GM12864 (cell line): ENCODE data around the gene LDLRAD4.

Experiments
- DNase-seq: peaks from one replicate; pipeline ENCODE4 v3.0.0-alpha.2; 2011; ENCODE audit warnings: low read depth
- H3K4me3 ChIP-seq: 2 replicates; pipeline ENCODE4 v1.5.1; 2011; ENCODE audit warnings: mild to moderate bottlenecking, low read depth, low read length, control low read depth
- CTCF ChIP-seq: IDR thresholded peaks from 2 replicates; pipeline ENCODE4 v1.5.1; 2011; ENCODE audit warnings: low read depth, mild to moderate bottlenecking, moderate library complexity, low read length, control low read depth, inconsistent platforms; ENCODE audit errors: missing control alignments

The LDLRAD4 gene

GRCh38 chr18:13374096-13374467 lies 155.5 kb downstream of the LDLRAD4 start:
- no peak overlapping the region for H3K4me3 ChIP-seq
- no peak for TF ChIP-seq CTCF
- DNase-seq, result no peak

GRCh38 chr18:13374468-13375301 lies 156.1 kb downstream of the LDLRAD4 start:
- no peak for TF ChIP-seq CTCF
- no peak overlapping the region for H3K4me3 ChIP-seq
- DNase-seq, result no peak

- H3K4me3 ChIP-seq, result no peak overlapping the region
- no peak for TF ChIP-seq CTCF
- DNase-seq, result peak; percentile 45
These were observed 157.0 kb downstream of the LDLRAD4 start for GRCh38 chr18:13375302-13376255.

- H3K4me3 ChIP-seq, result no peak overlapping the region
- no peak for TF ChIP-seq CTCF
- no peak for DNase-seq
These were observed 157.8 kb downstream of the LDLRAD4 start for GRCh38 chr18:13376298-13376840.

- no peak for DNase-seq
- TF ChIP-seq CTCF, result no peak
- no peak overlapping the region for H3K4me3 ChIP-seq
These were observed 158.3 kb downstream of the LDLRAD4 start for GRCh38 chr18:13376841-13377351.

GRCh38 chr18:13377496-13377895 lies 158.9 kb downstream of the LDLRAD4 start:
- no peak for TF ChIP-seq CTCF
- no peak overlapping the region for H3K4me3 ChIP-seq
- no peak for DNase-seq
